ENCODE measurements around the gene LRRTM4.

The LRRTM4 gene

GRCh38 chr2:77325395-77325794 lies 196.8 kb downstream of the LRRTM4 start:
- no peak for DNase-seq (ENCODE audit: low read depth in 1 of 2, low spot score in 1 of 2)

- no peak for DNase-seq (ENCODE audit: low read depth in 1 of 2, low spot score in 1 of 2)
These were observed 199.7 kb downstream of the LRRTM4 start for GRCh38 chr2:77322431-77322830.

GRCh38 chr2:77314721-77315120 lies 207.5 kb downstream of the LRRTM4 start:
- DNase-seq (ENCODE audit: low read depth in 1 of 2, low spot score in 1 of 2): no peak

- DNase-seq (ENCODE audit: low read depth in 1 of 2, low spot score in 1 of 2): no peak
These were observed 211.8 kb downstream of the LRRTM4 start for GRCh38 chr2:77310416-77310815.

GRCh38 chr2:77309725-77310124 lies 212.5 kb downstream of the LRRTM4 start:
- DNase-seq (ENCODE audit: low read depth in 1 of 2, low spot score in 1 of 2): no peak

- DNase-seq (ENCODE audit: low read depth in 1 of 2, low spot score in 1 of 2): no peak
These were observed 220.7 kb downstream of the LRRTM4 start for GRCh38 chr2:77301441-77301840.

GRCh38 chr2:77296791-77297190 lies 225.4 kb downstream of the LRRTM4 start:
- no peak for DNase-seq (ENCODE audit: low read depth in 1 of 2, low spot score in 1 of 2)

GRCh38 chr2:77294474-77294873 lies 227.7 kb downstream of the LRRTM4 start:
- DNase-seq (ENCODE audit: low read depth in 1 of 2, low spot score in 1 of 2): no peak

GRCh38 chr2:77284353-77284752 lies 237.8 kb downstream of the LRRTM4 start:
- DNase-seq (ENCODE audit: low read depth in 1 of 2, low spot score in 1 of 2): no peak

- DNase-seq (ENCODE audit: low read depth in 1 of 2, low spot score in 1 of 2): no peak
These were observed 250.9 kb downstream of the LRRTM4 start for GRCh38 chr2:77271262-77271661.

- DNase-seq (ENCODE audit: low read depth in 1 of 2, low spot score in 1 of 2): no peak
These were observed 251.7 kb downstream of the LRRTM4 start for GRCh38 chr2:77270433-77270832.

GRCh38 chr2:77268626-77269025 lies 253.6 kb downstream of the LRRTM4 start:
- no peak for DNase-seq (ENCODE audit: low read depth in 1 of 2, low spot score in 1 of 2)

GRCh38 chr2:77232909-77233425 lies 289.2 kb downstream of the LRRTM4 start:
- DNase-seq (ENCODE audit: low read depth in 1 of 2, low spot score in 1 of 2): no peak

- DNase-seq (ENCODE audit: low read depth in 1 of 2, low spot score in 1 of 2): no peak
These were observed 293.8 kb downstream of the LRRTM4 start for GRCh38 chr2:77228391-77228790.

- DNase-seq (ENCODE audit: low read depth in 1 of 2, low spot score in 1 of 2): no peak
These were observed 311.5 kb downstream of the LRRTM4 start for GRCh38 chr2:77210725-77211124.

- no peak for DNase-seq (ENCODE audit: low read depth in 1 of 2, low spot score in 1 of 2)
These were observed 314.8 kb downstream of the LRRTM4 start for GRCh38 chr2:77207331-77207730.

GRCh38 chr2:77201755-77202154 lies 320.4 kb downstream of the LRRTM4 start:
- DNase-seq (ENCODE audit: low read depth in 1 of 2, low spot score in 1 of 2): no peak

- no peak for DNase-seq (ENCODE audit: low read depth in 1 of 2, low spot score in 1 of 2)
These were observed 322.8 kb downstream of the LRRTM4 start for GRCh38 chr2:77199411-77199810.

GRCh38 chr2:77193858-77194448 lies 328.2 kb downstream of the LRRTM4 start:
- DNase-seq (ENCODE audit: low read depth in 1 of 2, low spot score in 1 of 2): no peak

GRCh38 chr2:77192811-77193289 lies 329.3 kb downstream of the LRRTM4 start:
- DNase-seq (ENCODE audit: low read depth in 1 of 2, low spot score in 1 of 2): no peak

- DNase-seq (ENCODE audit: low read depth in 1 of 2, low spot score in 1 of 2): no peak
These were observed 330.5 kb downstream of the LRRTM4 start for GRCh38 chr2:77191665-77192064.

GRCh38 chr2:77190721-77191346 lies 331.3 kb downstream of the LRRTM4 start:
- no peak for DNase-seq (ENCODE audit: low read depth in 1 of 2, low spot score in 1 of 2)

- DNase-seq (ENCODE audit: low read depth in 1 of 2, low spot score in 1 of 2): no peak
These were observed 337.1 kb downstream of the LRRTM4 start for GRCh38 chr2:77185052-77185451.
